IMR-90 (cell line): ENCODE measurements around the gene DLGAP4. TPM values are rescaled to one million over a fixed set of nuclear protein-coding genes. Genes with fewer than 3 reads are reported as not detected.

Source experiments
- ATAC-seq: fragments of 200-7000 bp; cut with Tn5 transposase; 2 replicates; pipeline ENCODE4 v1.9.1; 2020; ENCODE audit warnings: low read depth, mild to moderate bottlenecking, moderate library complexity
- BruUV-seq: library from RNA; stranded (reverse); fragments of 400-500 nt; replicated peaks from 2 replicates; lab custom pipeline; 2021; lab: Mats Ljungman, UMichigan
- CTCF ChIA-PET: fragments of 300-600 bp; formaldehyde crosslinking; extraction: SDS; loops from one replicate; lab custom pipeline; 2021; ENCODE audit warnings: antibody characterized with exemption; lab: Yijun Ruan, JAX
- POLR2A ChIA-PET: fragments of 300-600 bp; sonication (Branson Sonifier 250); formaldehyde crosslinking; loops from one replicate; lab custom pipeline; 2022; ENCODE audit warnings: antibody characterized with exemption; ENCODE audit not compliant: unreplicated experiment; lab: Charles Lee
- DNase-seq: peaks from one replicate; pipeline ENCODE4 v3.0.0; 2013
- H2AFZ ChIP-seq: replicated peaks from 2 replicates; pipeline ENCODE3; 2013; ENCODE audit warnings: low read length, mild to moderate bottlenecking; ENCODE audit not compliant: poor library complexity
- H2AK5ac ChIP-seq: 2 replicates; pipeline ENCODE4 v1.6.1; 2013; ENCODE audit warnings: low read depth, low read length, inconsistent platforms
- H2AK9ac ChIP-seq: replicated peaks from 2 replicates; pipeline ENCODE3; 2013; ENCODE audit warnings: mild to moderate bottlenecking, low read depth, low read length, moderate library complexity; ENCODE audit not compliant: poor library complexity
- H2BK120ac ChIP-seq: 2 replicates; pipeline ENCODE4 v1.6.1; 2013; ENCODE audit warnings: low read depth, low read length, inconsistent platforms
- H2BK15ac ChIP-seq: 3 replicates; pipeline ENCODE4 v1.6.1; 2013; ENCODE audit warnings: low read depth, low read length, inconsistent platforms
- H2BK20ac ChIP-seq: 2 replicates; pipeline ENCODE4 v1.6.1; 2013; ENCODE audit warnings: low read depth, mild to moderate bottlenecking, inconsistent platforms, low read length, moderate library complexity
- H2BK5ac ChIP-seq: 2 replicates; pipeline ENCODE4 v1.6.1; 2013; ENCODE audit warnings: mild to moderate bottlenecking, low read depth, low read length, inconsistent platforms; ENCODE audit not compliant: poor library complexity, severe bottlenecking
- H3K14ac ChIP-seq: replicated peaks from 2 replicates; pipeline ENCODE4 v1.6.1; 2013; ENCODE audit warnings: low read depth, low read length, inconsistent platforms
- H3K18ac ChIP-seq: 2 replicates; pipeline ENCODE4 v1.6.1; 2013; ENCODE audit warnings: low read depth, low read length, control low read depth
- H3K23ac ChIP-seq: 2 replicates; pipeline ENCODE4 v1.6.1; 2013; ENCODE audit warnings: low read depth, low read length, inconsistent platforms
- H3K27ac ChIP-seq: 2 replicates; pipeline ENCODE4 v1.5.1; 2013; ENCODE audit warnings: mild to moderate bottlenecking, control low read depth, low read length; ENCODE audit not compliant: insufficient read depth
- H3K27me3 ChIP-seq: 2 replicates; pipeline ENCODE4 v1.6.1; 2013; ENCODE audit warnings: low read length; ENCODE audit not compliant: control insufficient read depth, insufficient read depth
- H3K36me3 ChIP-seq: 2 replicates; pipeline ENCODE4 v1.6.1; 2013; ENCODE audit warnings: low read length, mixed read lengths; ENCODE audit not compliant: control insufficient read depth, insufficient read depth
- H3K4ac ChIP-seq: 2 replicates; pipeline ENCODE4 v1.6.1; 2013; ENCODE audit warnings: low read depth, low read length, inconsistent platforms
- H3K4me1 ChIP-seq: 2 replicates; pipeline ENCODE4 v1.6.1; 2013; ENCODE audit warnings: low read length, mixed read lengths; ENCODE audit not compliant: control insufficient read depth, insufficient read depth
- H3K4me2 ChIP-seq: 2 replicates; pipeline ENCODE4 v1.6.1; 2013; ENCODE audit warnings: low read depth, mild to moderate bottlenecking, control low read depth, low read length, moderate library complexity
- H3K4me3 ChIP-seq: 2 replicates; pipeline ENCODE4 v1.5.1; 2013; ENCODE audit warnings: low read depth, mild to moderate bottlenecking, control low read depth, low read length, moderate library complexity; ENCODE audit not compliant: insufficient read depth
- H3K56ac ChIP-seq: 2 replicates; pipeline ENCODE4 v1.6.1; 2013; ENCODE audit warnings: low read length, inconsistent platforms; ENCODE audit not compliant: insufficient read depth; ENCODE audit errors: extremely low read depth
- H3K79me1 ChIP-seq, 2 experiments: 2 replicates each; pipeline ENCODE4 v1.6.1; 2013; ENCODE audit warnings: low read length in 2 of 2, inconsistent platforms in 1 of 2, low read depth in 1 of 2
- H3K9ac ChIP-seq: 2 replicates; pipeline ENCODE4 v1.6.1; 2013; ENCODE audit warnings: low read depth, low read length, control low read depth
- H3K9me1 ChIP-seq: 2 replicates; pipeline ENCODE4 v1.6.1; 2013; ENCODE audit warnings: low read length, inconsistent platforms; ENCODE audit not compliant: insufficient read depth
- H3K9me3 ChIP-seq: 2 replicates; pipeline ENCODE4 v1.6.1; 2013; ENCODE audit warnings: low read length; ENCODE audit not compliant: control insufficient read depth, insufficient read depth
- H4K20me1 ChIP-seq: 2 replicates; pipeline ENCODE4 v1.6.1; 2013; ENCODE audit warnings: low read length, inconsistent platforms; ENCODE audit not compliant: insufficient read depth
- H4K5ac ChIP-seq: 2 replicates; pipeline ENCODE4 v1.6.1; 2013; ENCODE audit warnings: mild to moderate bottlenecking, low read depth, low read length, control low read depth
- H4K8ac ChIP-seq, 2 experiments: 2 replicates each; pipeline ENCODE4 v1.6.1; 2013; ENCODE audit warnings: low read depth in 2 of 2, low read length in 2 of 2, control low read depth in 1 of 2, inconsistent platforms in 1 of 2
- H4K91ac ChIP-seq: 2 replicates; pipeline ENCODE4 v1.6.1; 2013; ENCODE audit warnings: low read depth, low read length, inconsistent platforms; ENCODE audit not compliant: insufficient read depth
- CEBPB ChIP-seq: IDR thresholded peaks from 2 replicates; pipeline ENCODE4 v1.6.1; 2012; ENCODE audit warnings: low read depth, low read length, improper control_type of control experiment
- WGBS, 2 experiments: methylation state at CpG; one replicate each; pipeline versions ENCODE4 v1.1.5 to v1.1.7; 2013; ENCODE audit warnings: missing lambda C conversion rate in 2 of 2; ENCODE audit not compliant: insufficient read length in 1 of 2; ENCODE audit errors: extremely low coverage in 2 of 2; 5-methylcytosine and 5-hydroxymethylcytosine counted together
- dilution Hi-C: fragments of 300-500 bp; cut with HindIII; formaldehyde crosslinking; loops from one replicate; pipeline ENCODE4 v1.14.3; 2018; ENCODE audit warnings: low sequenced_read_pairs; ENCODE audit not compliant: unreplicated experiment
- in situ Hi-C: fragments of 300-500 bp; cut with MboI; formaldehyde crosslinking; loops from 3 replicates; pipeline ENCODE4 v1.14.3; 2019; ENCODE audit warnings: low sequenced_read_pairs, inconsistent platforms, mixed read lengths
- intact Hi-C: fragments of 100-400 bp; cut with micrococcal nuclease; formaldehyde crosslinking; loops from 2 replicates; pipeline ENCODE4 v1.10.0; 2022
- polyA plus RNA-seq, 3 experiments: library from polyadenylated mRNA; depleted of rRNA; stranded (reverse); fragments of >200 nt; gene quantifications; 2 replicates each; pipeline ENCODE4 v1.2.3, GENCODE V29; 2012; ENCODE audit warnings: low replicate concordance in 1 of 3
- total RNA-seq: library from RNA; depleted of rRNA; stranded (reverse); fragments of >200 nt; gene quantifications from 2 replicates; pipeline ENCODE4 v1.2.3, GENCODE V29; 2012
- TF ChIP-seq, protein P1 (sequence below): conservative IDR thresholded peaks from 2 replicates; pipeline ENCODE4 v1.5.1; 2012; ENCODE audit warnings: mild to moderate bottlenecking, low read depth, low read length, improper control_type of control experiment

The DLGAP4 gene
- total and polyA plus RNA-seq, 2 of the 4 experiments (the other 2 are of a cell fraction) = 32.3 to 73.2 TPM

DNA sequence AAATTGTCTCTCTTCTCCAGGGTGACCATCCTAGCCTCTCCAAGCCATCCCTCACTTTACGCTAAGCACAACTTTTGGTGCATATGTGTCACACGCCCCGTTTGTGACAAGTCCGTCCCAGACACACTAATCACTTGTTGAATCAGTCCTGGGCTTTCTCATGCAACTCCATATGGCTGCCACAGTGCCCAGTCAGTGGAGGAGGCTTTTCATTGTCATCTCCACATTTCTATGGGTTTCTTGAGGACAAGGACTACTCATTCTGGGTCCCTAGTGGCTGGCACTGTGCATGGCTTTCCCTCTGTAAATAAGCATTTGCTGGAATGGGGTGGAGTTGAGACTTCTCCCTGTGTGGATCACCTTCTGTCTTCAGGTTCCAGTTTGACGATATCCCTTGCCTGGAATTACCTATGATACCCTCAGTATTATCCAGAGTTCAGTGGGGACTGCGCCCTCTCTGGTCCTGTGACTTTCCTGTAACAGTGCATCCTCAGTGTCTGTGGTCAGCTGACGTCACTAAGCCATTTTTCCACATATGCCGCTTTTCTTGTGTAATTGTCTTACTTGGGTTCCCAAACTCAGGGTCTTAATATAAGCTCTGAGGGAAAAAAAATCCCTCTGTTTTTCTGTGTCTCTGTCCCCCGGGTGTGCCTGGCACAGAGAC lies 175.4 kb downstream of the DLGAP4 start:
- Histone ChIP-seq H3K18ac (no peak overlapping the region), H3K4me1 (peaks cover 37% of the 10 kb centered on the region), H3K4me3 (no peak overlapping the region), H4K20me1 (peaks cover 96% of the 10 kb centered on the region), H3K4ac (no peak overlapping the region), H3K27ac (no peak overlapping the region), H3K36me3 (peaks cover 11% of the 10 kb centered on the region), H4K5ac (no peak overlapping the region), H4K91ac (no peak overlapping the region), H3K27me3 (no peaks in the 10 kb centered on the region), H4K8ac (no peak overlapping the region), H2AK5ac (peak overlapping the region; percentile 40; the same call in 1 of the 2 replicates), H3K9me1 (peaks cover 68% of the 10 kb centered on the region), H3K79me1 (peaks cover 30 to 94% of the 10 kb centered on the region in 2 experiments), H2BK5ac (no peak overlapping the region), H3K14ac (no peak overlapping the region), H3K9me3 (no peaks in the 10 kb centered on the region), H3K9ac (no peak overlapping the region), H2AFZ (no peak overlapping the region), H3K56ac (no peak overlapping the region), H3K23ac (peak overlapping the region; percentile 59), H2BK120ac (no peak overlapping the region), H2BK15ac (no peak overlapping the region), H2AK9ac (no peak overlapping the region), H3K4me2 (no peak overlapping the region), H2BK20ac (no peak overlapping the region)
- ChIA-PET POLR2A (no interaction called here), CTCF (no interaction called here)
- no TSS peak for BruUV-seq
- intact Hi-C loops = no loop called here
- WGBS, 2 experiments = 82% methylated on average over 4 of the region's 9 CpGs; no CpG with 5 or more reads in 1 of the 2 experiments
- in situ Hi-C loops = no loop called here
- dilution Hi-C loops = no loop called here
- no peak for DNase-seq
- TF ChIP-seq, protein P1, sequence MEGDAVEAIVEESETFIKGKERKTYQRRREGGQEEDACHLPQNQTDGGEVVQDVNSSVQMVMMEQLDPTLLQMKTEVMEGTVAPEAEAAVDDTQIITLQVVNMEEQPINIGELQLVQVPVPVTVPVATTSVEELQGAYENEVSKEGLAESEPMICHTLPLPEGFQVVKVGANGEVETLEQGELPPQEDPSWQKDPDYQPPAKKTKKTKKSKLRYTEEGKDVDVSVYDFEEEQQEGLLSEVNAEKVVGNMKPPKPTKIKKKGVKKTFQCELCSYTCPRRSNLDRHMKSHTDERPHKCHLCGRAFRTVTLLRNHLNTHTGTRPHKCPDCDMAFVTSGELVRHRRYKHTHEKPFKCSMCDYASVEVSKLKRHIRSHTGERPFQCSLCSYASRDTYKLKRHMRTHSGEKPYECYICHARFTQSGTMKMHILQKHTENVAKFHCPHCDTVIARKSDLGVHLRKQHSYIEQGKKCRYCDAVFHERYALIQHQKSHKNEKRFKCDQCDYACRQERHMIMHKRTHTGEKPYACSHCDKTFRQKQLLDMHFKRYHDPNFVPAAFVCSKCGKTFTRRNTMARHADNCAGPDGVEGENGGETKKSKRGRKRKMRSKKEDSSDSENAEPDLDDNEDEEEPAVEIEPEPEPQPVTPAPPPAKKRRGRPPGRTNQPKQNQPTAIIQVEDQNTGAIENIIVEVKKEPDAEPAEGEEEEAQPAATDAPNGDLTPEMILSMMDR = no peak
- TF ChIP-seq CEBPB = no peak
- no peak for ATAC-seq
